HG03025 (cell line): ENCODE results near the gene HYPK.
"Not testable (repeated sequence)": the region's sequence is repeated elsewhere in the genome, so short reads cannot be mapped to it uniquely, and the experiment has no call there.

Source experiments
- ATAC-seq: cut with Tn5 transposase; IDR thresholded peaks from one replicate; pipeline ENCODE4 v1.9.1; 2021; ENCODE audit warnings: mild to moderate bottlenecking, moderate library complexity; ENCODE audit not compliant: unreplicated experiment, low FRiP score

The HYPK gene

GRCh38 chr15:43830691-43831275, 30.4 kb downstream of the HYPK start:
- ATAC-seq, result not testable (repeated sequence)

GRCh38 chr15:43831519-43832052, 31.2 kb downstream of the HYPK start:
- ATAC-seq, result not testable (repeated sequence)

GRCh38 chr15:43832485-43832884, 32.1 kb downstream of the HYPK start:
- ATAC-seq, result not testable (repeated sequence)

- no peak for ATAC-seq
These were observed 45.0 kb downstream of the HYPK start for GRCh38 chr15:43845421-43845820.

- ATAC-seq, result no peak
These were observed 50.9 kb downstream of the HYPK start for GRCh38 chr15:43851251-43851650.

GRCh38 chr15:43852607-43853006, 52.2 kb downstream of the HYPK start:
- ATAC-seq, result no peak
